Erythroblast (primary cell): Measurements from ENCODE around the gene ITPRIPL1.

Source experiments
- GATA1 ChIP-seq: IDR thresholded peaks from 2 replicates; pipeline ENCODE4 v1.6.1; 2011; ENCODE audit warnings: low read depth, mild to moderate bottlenecking, control low read depth, low read length, moderate library complexity
- POLR2A ChIP-seq: IDR thresholded peaks from 2 replicates; pipeline ENCODE4 v1.6.1; 2011; ENCODE audit warnings: mild to moderate bottlenecking, low read length

- no peak for TF ChIP-seq POLR2A
- no peak for TF ChIP-seq GATA1
Observed at GRCh38 chr2:96369186-96369585, 44.1 kb downstream of the ITPRIPL1 start.
